ENCODE results near the gene VPS35L. TPM values are rescaled to one million over a fixed set of nuclear protein-coding genes. Genes with fewer than 3 reads are reported as not detected.

The VPS35L gene
- total and polyA plus RNA-seq, 2 donors (not counting 1 experiment from before 2014, with no cell fraction given): 17.5 to 62.1 TPM

GRCh38 chr16:19613834-19614233 is 58.3 kb downstream of the VPS35L start:
- H3K4me3 Mint-ChIP-seq: no peak overlapping the region
- H4K20me1 ChIP-seq (ENCODE audit: control insufficient read depth, insufficient read depth, low read length, poor library complexity, severe bottlenecking): no peaks in the 10 kb centered on the region
- H3K4me3 ChIP-seq (ENCODE audit: control extremely low read depth in 1 of 5, extremely low read depth in 1 of 5, insufficient read depth in 1 of 5, low read depth in 2 of 5, low read length in 4 of 5): no peak overlapping the region
- no peaks in the 10 kb centered on the region for H3K27me3 ChIP-seq (replicated peaks in 1 of 4; ENCODE audit: control extremely low read depth in 1 of 4, control insufficient read depth in 3 of 4, insufficient read depth in 4 of 4, low read length in 3 of 4)
- no peaks in the 10 kb centered on the region for H3K4me1 ChIP-seq (ENCODE audit: control insufficient read depth in 2 of 2, insufficient read depth in 2 of 2, low read length in 2 of 2)
- H3K27ac Mint-ChIP-seq: no peak overlapping the region
- H2AFZ ChIP-seq (ENCODE audit: insufficient read depth, low read depth, low read length, poor library complexity, severe bottlenecking): no peak overlapping the region
- no peaks in the 10 kb centered on the region for H3K4me1 Mint-ChIP-seq
- ChIA-PET POLR2A (no interaction called here), CTCF (interaction anchor here (1.0 to 1.2 kb wide), 2 partner anchors 14 to 54 kb away, joined by 3 to 5 read pairs; no protein-coding TSS in a partner anchor)
- DNase-seq (no peak), ATAC-seq (ENCODE audit: low read depth) (no peak)
- TF ChIP-seq EZH2 (IDR thresholded peaks at IDR 0.05; ENCODE audit: borderline replicate concordance, insufficient read depth, low read depth, low read length, poor library complexity, severe bottlenecking) (no peak), CTCF (IDR thresholded peaks at IDR 0.05) (no peak)
- H3K27me3 Mint-ChIP-seq: no peaks in the 10 kb centered on the region
- 88% methylated on average over 1 of the region's 5 CpGs for WGBS (ENCODE audit: insufficient coverage)
- no peak overlapping the region for H3K4me2 ChIP-seq (replicated peaks; ENCODE audit: low read depth, low read length, poor library complexity, severe bottlenecking)
- no peak overlapping the region for H3K27ac ChIP-seq (ENCODE audit: low read length in 2 of 2)
- H3K9me3 Mint-ChIP-seq (ENCODE audit: insufficient read depth): no peaks in the 10 kb centered on the region
- H3K79me2 ChIP-seq (ENCODE audit: control insufficient read depth, insufficient read depth, low read length): no peaks in the 10 kb centered on the region
- H3K36me3 ChIP-seq (replicated peaks in 1 of 2; ENCODE audit: control extremely low read depth in 1 of 2, control insufficient read depth in 1 of 2, extremely low read depth in 1 of 2, insufficient read depth in 2 of 2, low read length in 1 of 2): peaks cover 1 to 41% of the 10 kb centered on the region in 2 experiments
- no peak overlapping the region for H3K9ac ChIP-seq (ENCODE audit: low read length)
- no peaks in the 10 kb centered on the region for H3K9me3 ChIP-seq (ENCODE audit: control extremely low read depth in 1 of 3, control insufficient read depth in 2 of 3, insufficient read depth in 1 of 3, low read length in 2 of 3)
- intact Hi-C loops (cut with micrococcal nuclease): no loop called here

GRCh38 chr16:19616241-19616640 is 60.7 kb downstream of the VPS35L start:
- intact Hi-C loops (cut with micrococcal nuclease): no loop called here
- peaks cover 1 to 23% of the 10 kb centered on the region in 2 experiments for H3K36me3 ChIP-seq (replicated peaks in 1 of 2; ENCODE audit: control extremely low read depth in 1 of 2, control insufficient read depth in 1 of 2, extremely low read depth in 1 of 2, insufficient read depth in 2 of 2, low read length in 1 of 2)
- H4K20me1 ChIP-seq (ENCODE audit: control insufficient read depth, insufficient read depth, low read length, poor library complexity, severe bottlenecking): no peaks in the 10 kb centered on the region
- WGBS (ENCODE audit: insufficient coverage): 100% methylated on average over 2 of the region's 6 CpGs
- Mint-ChIP-seq H3K27me3 (no peaks in the 10 kb centered on the region), H3K27ac (no peak overlapping the region), H3K9me3 (ENCODE audit: insufficient read depth) (no peaks in the 10 kb centered on the region), H3K4me1 (no peaks in the 10 kb centered on the region), H3K4me3 (no peak overlapping the region)
- no peak overlapping the region for H3K4me3 ChIP-seq (ENCODE audit: control extremely low read depth in 1 of 5, extremely low read depth in 1 of 5, insufficient read depth in 1 of 5, low read depth in 2 of 5, low read length in 4 of 5)
- H3K27me3 ChIP-seq (replicated peaks in 1 of 4; ENCODE audit: control extremely low read depth in 1 of 4, control insufficient read depth in 3 of 4, insufficient read depth in 4 of 4, low read length in 3 of 4): no peaks in the 10 kb centered on the region
- DNase-seq (no peak), ATAC-seq (ENCODE audit: low read depth) (no peak)
- H2AFZ ChIP-seq (ENCODE audit: insufficient read depth, low read depth, low read length, poor library complexity, severe bottlenecking): no peak overlapping the region
- H3K27ac ChIP-seq (ENCODE audit: low read length in 2 of 2): no peak overlapping the region
- H3K9me3 ChIP-seq (ENCODE audit: control extremely low read depth in 1 of 3, control insufficient read depth in 2 of 3, insufficient read depth in 1 of 3, low read length in 2 of 3): no peaks in the 10 kb centered on the region
- H3K79me2 ChIP-seq (ENCODE audit: control insufficient read depth, insufficient read depth, low read length): no peaks in the 10 kb centered on the region
- TF ChIP-seq CTCF (IDR thresholded peaks at IDR 0.05) (no peak), EZH2 (IDR thresholded peaks at IDR 0.05; ENCODE audit: borderline replicate concordance, insufficient read depth, low read depth, low read length, poor library complexity, severe bottlenecking) (no peak)
- H3K9ac ChIP-seq (ENCODE audit: low read length): no peak overlapping the region
- ChIA-PET CTCF (no interaction called here), POLR2A (no interaction called here)
- H3K4me2 ChIP-seq (replicated peaks; ENCODE audit: low read depth, low read length, poor library complexity, severe bottlenecking): no peak overlapping the region
- H3K4me1 ChIP-seq (ENCODE audit: control insufficient read depth in 2 of 2, insufficient read depth in 2 of 2, low read length in 2 of 2): no peaks in the 10 kb centered on the region
